Adrenal gland (tissue), 5 donors: Measurements from ENCODE around the gene PGM1.
A peak's percentile ranks its signal among the peaks of the same experiment; 100 is the strongest.

ENCODE experiments used
- POLR2A ChIP-seq, 2 donors: fragments of 450-650 bp; IDR thresholded peaks; one replicate each; pipeline ENCODE4 v1.6.1; 2017; ENCODE audit warnings: antibody characterized with exemption in 2 of 2, mild to moderate bottlenecking in 2 of 2, moderate library complexity in 1 of 2
- TF ChIP-seq, protein P1 (sequence below), 6 experiments: fragments of 450-650 bp in 4 of 6; fragments of 200-600 bp in 2 of 6; sonication (generic) in 1 of 6; IDR thresholded peaks; 1 replicate in 5 of 6; 2 replicates in 1 of 6; pipeline versions ENCODE4 v1.5.1 to v1.8.0; 2016 to 2021; ENCODE audit warnings: antibody characterized with exemption in 6 of 6, mild to moderate bottlenecking in 2 of 6, moderate library complexity in 1 of 6
- donor health status: DM: no; HTN: no; CAD: no.

DNA sequence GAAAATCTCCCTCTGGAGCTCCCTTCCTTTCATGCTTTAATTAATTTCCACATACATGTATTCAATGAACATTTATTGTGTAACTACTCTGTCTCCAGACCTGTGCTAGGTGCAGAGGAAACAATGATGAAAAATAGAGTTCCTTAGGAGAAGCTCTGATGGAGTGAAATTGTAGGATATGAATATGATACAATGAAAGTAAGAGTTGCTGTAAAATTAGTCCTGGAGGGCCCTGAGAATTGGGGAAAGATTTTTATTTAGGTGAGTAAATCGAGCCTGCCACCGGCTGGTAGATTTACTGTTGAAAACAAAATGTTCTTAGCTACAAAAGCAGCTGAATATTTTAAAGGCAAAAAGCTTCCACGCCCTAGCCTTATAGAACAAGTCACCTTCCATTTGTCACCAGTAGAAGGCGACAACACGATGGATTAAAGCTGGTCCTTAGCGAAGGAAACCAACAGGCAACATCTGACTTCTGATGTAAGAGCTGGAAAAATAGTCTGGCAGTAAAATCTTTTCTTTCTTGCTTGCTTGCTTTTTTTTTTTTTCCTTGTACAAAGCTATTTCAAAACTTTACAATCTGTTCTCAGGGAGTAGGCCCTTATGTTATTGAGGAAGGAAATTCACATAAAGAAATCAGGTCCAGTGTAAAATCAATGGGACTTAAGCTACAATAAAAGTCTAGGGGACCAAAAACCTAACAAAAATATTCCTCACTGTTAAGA, 98.7 kb downstream of the PGM1 start:
- TF ChIP-seq POLR2A (IDR thresholded peaks at IDR 0.05): no peak
- TF ChIP-seq, protein P1, sequence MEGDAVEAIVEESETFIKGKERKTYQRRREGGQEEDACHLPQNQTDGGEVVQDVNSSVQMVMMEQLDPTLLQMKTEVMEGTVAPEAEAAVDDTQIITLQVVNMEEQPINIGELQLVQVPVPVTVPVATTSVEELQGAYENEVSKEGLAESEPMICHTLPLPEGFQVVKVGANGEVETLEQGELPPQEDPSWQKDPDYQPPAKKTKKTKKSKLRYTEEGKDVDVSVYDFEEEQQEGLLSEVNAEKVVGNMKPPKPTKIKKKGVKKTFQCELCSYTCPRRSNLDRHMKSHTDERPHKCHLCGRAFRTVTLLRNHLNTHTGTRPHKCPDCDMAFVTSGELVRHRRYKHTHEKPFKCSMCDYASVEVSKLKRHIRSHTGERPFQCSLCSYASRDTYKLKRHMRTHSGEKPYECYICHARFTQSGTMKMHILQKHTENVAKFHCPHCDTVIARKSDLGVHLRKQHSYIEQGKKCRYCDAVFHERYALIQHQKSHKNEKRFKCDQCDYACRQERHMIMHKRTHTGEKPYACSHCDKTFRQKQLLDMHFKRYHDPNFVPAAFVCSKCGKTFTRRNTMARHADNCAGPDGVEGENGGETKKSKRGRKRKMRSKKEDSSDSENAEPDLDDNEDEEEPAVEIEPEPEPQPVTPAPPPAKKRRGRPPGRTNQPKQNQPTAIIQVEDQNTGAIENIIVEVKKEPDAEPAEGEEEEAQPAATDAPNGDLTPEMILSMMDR (IDR thresholded peaks at IDR 0.05): peak; percentile 61 to 84 (median 80)
